Gastrocnemius medialis (tissue), 4 donors: ENCODE data around the gene YWHAG.

ENCODE experiments used
- POLR2A ChIP-seq, 2 donors: fragments of 450-650 bp; IDR thresholded peaks; one replicate each; pipeline ENCODE4 v1.6.1; 2017; ENCODE audit warnings: antibody characterized with exemption in 2 of 2, mild to moderate bottlenecking in 2 of 2, moderate library complexity in 2 of 2
- TF ChIP-seq, protein P1 (sequence below), 5 experiments: fragments of 450-650 bp in 3 of 5; fragments of 200-600 bp in 2 of 5; sonication (generic) in 2 of 5; IDR thresholded peaks in 4 of 5; conservative IDR thresholded peaks in 1 of 5; 1 replicate in 4 of 5; 2 replicates in 1 of 5; pipeline ENCODE4 v1.5.1; 2016 to 2019; ENCODE audit warnings: antibody characterized with exemption in 5 of 5, mild to moderate bottlenecking in 3 of 5, moderate library complexity in 3 of 5

DNA sequence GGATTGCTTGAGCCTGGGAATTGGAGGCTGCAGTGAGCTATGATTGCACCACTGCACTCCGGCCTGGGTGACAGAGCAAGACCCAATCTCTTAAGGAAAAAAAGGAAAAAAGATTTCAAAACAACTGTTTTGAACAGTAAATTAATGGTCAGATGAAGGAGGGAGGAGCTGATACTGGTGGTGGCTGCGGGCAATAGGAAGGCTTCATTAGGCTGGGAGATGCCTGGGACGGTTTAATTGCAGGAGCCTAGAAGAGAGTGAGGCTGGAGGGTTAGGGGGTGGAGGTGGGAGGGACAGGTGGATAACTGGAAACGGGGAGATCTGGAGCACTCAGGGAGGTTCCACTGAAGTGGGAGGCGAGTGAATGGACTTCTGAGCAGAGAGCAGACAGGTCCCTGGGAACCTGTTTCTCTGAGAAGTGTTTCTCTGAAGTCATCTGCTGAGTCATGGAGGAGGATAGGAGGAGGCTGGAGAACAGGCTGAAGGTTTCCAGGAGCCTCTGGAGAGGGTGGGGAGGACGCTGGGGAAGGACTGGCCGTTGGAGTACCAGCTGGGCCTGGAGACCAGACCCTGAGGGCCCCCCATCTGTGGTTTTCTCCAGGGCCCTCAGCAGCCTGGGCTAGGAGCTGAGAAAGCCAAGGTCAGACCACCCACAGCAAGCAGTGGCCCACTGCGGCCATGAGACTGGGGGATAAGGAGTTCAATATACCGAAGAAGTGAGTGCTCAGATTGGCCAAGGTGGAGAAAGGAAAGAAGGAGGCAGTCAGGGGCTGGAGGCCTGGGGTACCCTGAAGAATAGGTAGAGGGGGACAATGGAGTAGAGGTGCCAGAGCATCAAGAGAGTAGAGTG is 14.4 kb upstream of the YWHAG start:
- TF ChIP-seq POLR2A (IDR thresholded peaks at IDR 0.05) = no peak
- TF ChIP-seq, protein P1, sequence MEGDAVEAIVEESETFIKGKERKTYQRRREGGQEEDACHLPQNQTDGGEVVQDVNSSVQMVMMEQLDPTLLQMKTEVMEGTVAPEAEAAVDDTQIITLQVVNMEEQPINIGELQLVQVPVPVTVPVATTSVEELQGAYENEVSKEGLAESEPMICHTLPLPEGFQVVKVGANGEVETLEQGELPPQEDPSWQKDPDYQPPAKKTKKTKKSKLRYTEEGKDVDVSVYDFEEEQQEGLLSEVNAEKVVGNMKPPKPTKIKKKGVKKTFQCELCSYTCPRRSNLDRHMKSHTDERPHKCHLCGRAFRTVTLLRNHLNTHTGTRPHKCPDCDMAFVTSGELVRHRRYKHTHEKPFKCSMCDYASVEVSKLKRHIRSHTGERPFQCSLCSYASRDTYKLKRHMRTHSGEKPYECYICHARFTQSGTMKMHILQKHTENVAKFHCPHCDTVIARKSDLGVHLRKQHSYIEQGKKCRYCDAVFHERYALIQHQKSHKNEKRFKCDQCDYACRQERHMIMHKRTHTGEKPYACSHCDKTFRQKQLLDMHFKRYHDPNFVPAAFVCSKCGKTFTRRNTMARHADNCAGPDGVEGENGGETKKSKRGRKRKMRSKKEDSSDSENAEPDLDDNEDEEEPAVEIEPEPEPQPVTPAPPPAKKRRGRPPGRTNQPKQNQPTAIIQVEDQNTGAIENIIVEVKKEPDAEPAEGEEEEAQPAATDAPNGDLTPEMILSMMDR (IDR thresholded peaks at IDR 0.05 in 4 of 5, conservative IDR thresholded peaks at IDR 0.05 in 1 of 5) = no peak
